GM12878 (cell line): ENCODE measurements around the gene ENTREP3. TPM values are rescaled to one million over a fixed set of nuclear protein-coding genes. Genes with fewer than 3 reads are reported as not detected.
"Not testable (repeated sequence)": the region's sequence is repeated elsewhere in the genome, so short reads cannot be mapped to it uniquely, and the experiment has no call there.

Source experiments
- ATAC-seq: fragments of 200-7000 bp; cut with Tn5 transposase; 3 replicates; pipeline ENCODE4 v1.9.1; 2020; ENCODE audit warnings: mild to moderate bottlenecking, moderate library complexity
- BruUV-seq: library from RNA; stranded (reverse); fragments of 400-500 nt; replicated peaks from 2 replicates; lab custom pipeline; 2021; lab: Mats Ljungman, UMichigan
- CTCF ChIA-PET: fragments of 300-600 bp; sonication (Branson Sonifier 250); formaldehyde crosslinking; extraction: SDS; loops from one replicate; lab custom pipeline; 2021; ENCODE audit warnings: inconsistent platforms; lab: Yijun Ruan, JAX
- POLR2A ChIA-PET: fragments of 350-600 bp; formaldehyde crosslinking; extraction: SDS; loops from one replicate; lab custom pipeline; 2021; ENCODE audit warnings: inconsistent platforms; lab: Charles Lee
- RAD21 ChIA-PET: fragments of 300-600 bp; sonication (Branson Sonifier 250); formaldehyde crosslinking; loops from one replicate; lab custom pipeline; 2023; ENCODE audit warnings: antibody characterized with exemption; ENCODE audit not compliant: unreplicated experiment; lab: Charles Lee
- SMC1A ChIA-PET: fragments of 300-600 bp; sonication (Branson Sonifier 250); formaldehyde crosslinking; loops from one replicate; lab custom pipeline; 2023; ENCODE audit not compliant: unreplicated experiment, uncharacterized antibody; lab: Charles Lee
- DNase-seq: peaks from one replicate; pipeline ENCODE4 v3.0.0-alpha.2; 2011; ENCODE audit warnings: low read depth, low spot score
- FAIRE-seq: peaks from 3 replicates; lab custom pipeline; 2011; peaks lifted over from hg19 to GRCh38; lab: Jason Lieb, UNC
- H2AFZ ChIP-seq: 2 replicates; pipeline ENCODE4 v1.6.0; 2011; ENCODE audit warnings: low read depth, low read length, control low read depth; ENCODE audit not compliant: control insufficient read depth
- H3K27ac ChIP-seq: 2 replicates; pipeline ENCODE4 v1.5.1; 2011; ENCODE audit warnings: control low read depth; ENCODE audit not compliant: control insufficient read depth, insufficient read depth
- H3K27me3 ChIP-seq, 2 experiments: replicated peaks in 1 of 2; 2 replicates each; pipeline versions ENCODE4 v1.6.0 to v1.6.1; 2011; ENCODE audit warnings: low read length in 1 of 2; ENCODE audit not compliant: control insufficient read depth in 2 of 2, insufficient read depth in 2 of 2
- H3K36me3 ChIP-seq, 2 experiments: 2 replicates each; pipeline ENCODE4 v1.5.1; 2011; ENCODE audit warnings: low read length in 1 of 2; ENCODE audit not compliant: control insufficient read depth in 2 of 2, insufficient read depth in 2 of 2
- H3K4me1 ChIP-seq: 2 replicates; pipeline ENCODE4 v1.6.1; 2011; ENCODE audit warnings: mild to moderate bottlenecking, low read length, moderate library complexity, mixed read lengths; ENCODE audit not compliant: control insufficient read depth, insufficient read depth
- H3K4me2 ChIP-seq: 2 replicates; pipeline ENCODE4 v1.6.0; 2011; ENCODE audit warnings: control low read depth; ENCODE audit not compliant: control insufficient read depth, insufficient read depth
- H3K4me3 ChIP-seq: fragments of 200-600 bp; sonication (generic); 2 replicates; pipeline ENCODE4 v1.5.1; 2016
- H3K79me2 ChIP-seq: 2 replicates; pipeline ENCODE4 v1.6.0; 2011; ENCODE audit warnings: low read length; ENCODE audit not compliant: control insufficient read depth, insufficient read depth
- H3K9ac ChIP-seq: 2 replicates; pipeline ENCODE4 v1.8.0; 2011; ENCODE audit warnings: low read length, control low read depth, mixed read lengths; ENCODE audit not compliant: control insufficient read depth, insufficient read depth
- H3K9me3 ChIP-seq: replicated peaks from 3 replicates; pipeline ENCODE4 v1.5.1; 2011; ENCODE audit warnings: mild to moderate bottlenecking, low read length; ENCODE audit not compliant: control insufficient read depth, insufficient read depth
- H4K20me1 ChIP-seq: 2 replicates; pipeline ENCODE4 v1.6.0; 2011; ENCODE audit not compliant: control insufficient read depth, insufficient read depth
- IKZF1 ChIP-seq: fragments of 450-650 bp; conservative IDR thresholded peaks from 2 replicates; pipeline ENCODE4 v1.6.1; 2017; ENCODE audit warnings: antibody characterized with exemption, mild to moderate bottlenecking
- JUND ChIP-seq: IDR thresholded peaks from 2 replicates; pipeline ENCODE4 v1.6.1; 2012; ENCODE audit warnings: low read depth, mild to moderate bottlenecking, low read length, improper control_type of control experiment, moderate library complexity
- MLLT1 ChIP-seq: fragments of 450-650 bp; IDR thresholded peaks from 2 replicates; pipeline ENCODE4 v1.6.1; 2016; ENCODE audit warnings: mild to moderate bottlenecking
- PRDM15 ChIP-seq: fragments of 450-650 bp; formaldehyde crosslinking; IDR thresholded peaks from 2 replicates; pipeline ENCODE4 v1.4.0; 2020; ENCODE audit warnings: mild to moderate bottlenecking, moderate library complexity
- SIX5 ChIP-seq: IDR thresholded peaks from 2 replicates; pipeline ENCODE4 v1.6.1; 2011; ENCODE audit warnings: mild to moderate bottlenecking, low read depth, low read length, moderate library complexity; ENCODE audit not compliant: severe bottlenecking
- USF1 ChIP-seq: IDR thresholded peaks from 2 replicates; pipeline ENCODE4 v1.6.1; 2011; ENCODE audit warnings: borderline replicate concordance, low read depth, mild to moderate bottlenecking, moderate library complexity, mixed read lengths, low read length; ENCODE audit not compliant: insufficient read depth; ENCODE audit errors: extremely low read length
- ZNF622 ChIP-seq: fragments of 450-650 bp; IDR thresholded peaks from 2 replicates; pipeline ENCODE4 v1.6.1; 2017; ENCODE audit warnings: mild to moderate bottlenecking, inconsistent platforms
- WGBS: methylation state at CpG from one replicate; pipeline ENCODE4 v1.1.6; 2016; ENCODE audit warnings: low lambda C conversion rate; ENCODE audit not compliant: insufficient replicate concordance, insufficient coverage; ENCODE audit errors: missing lambda C conversion rate; 5-methylcytosine and 5-hydroxymethylcytosine counted together
- in situ Hi-C: fragments of 300-500 bp; cut with MboI; formaldehyde crosslinking; loops from 9 replicates; pipeline ENCODE4 v1.14.3; 2018; ENCODE audit warnings: mixed read lengths
- intact Hi-C: fragments of 100-400 bp; cut with micrococcal nuclease; formaldehyde crosslinking; loops from one replicate; pipeline ENCODE4 v1.14.2; 2022; ENCODE audit not compliant: unreplicated experiment
- polyA plus RNA-seq, 11 experiments: library from polyadenylated mRNA; depleted of rRNA in 4 of 11; unstranded in 6 of 11; stranded (reverse) in 5 of 11; fragments of >200 nt; fragmentation: Nextera tagmentation in 4 of 11; fragmentation: Illumina TruSeq in 1 of 11; extraction: Ambion mirVana in 4 of 11; extraction: Trizol in 1 of 11; gene quantifications; 1 replicate in 1 of 11; 2 replicates in 10 of 11; pipeline versions ENCODE4 v1.2.1 to v1.2.3, GENCODE V29; 2011 to 2016; ENCODE audit warnings: inconsistent platforms in 2 of 11, missing spikeins in 2 of 11, low read depth in 1 of 11
- total RNA-seq, 4 experiments: library from RNA; depleted of rRNA in 3 of 4; stranded (reverse); fragments of >200 nt in 3 of 4; fragmentation: Illumina TruSeq in 1 of 4; extraction: Trizol in 1 of 4; gene quantifications; 2 replicates each; pipeline versions ENCODE4 v1.2.1 to v1.2.3, GENCODE V29; 2013 to 2021

ENTREP3 gene
- total and polyA plus RNA-seq, 10 of the 15 experiments (the other 5 are each of a cell fraction or from before 2014, with no cell fraction given), result 1.7 to 31.8 (median 3.9) TPM

- TF ChIP-seq MLLT1, result no peak
Measured at GRCh38 chr1:155223047-155223446, 32.2 kb downstream of the ENTREP3 start (continued).

- H3K27me3 ChIP-seq, H3K27ac ChIP-seq, in situ Hi-C loops, H3K79me2 ChIP-seq, SMC1A ChIA-PET, H2AFZ ChIP-seq, CTCF ChIA-PET, DNase-seq, BruUV-seq, H3K36me3 ChIP-seq, H3K4me2 ChIP-seq, ATAC-seq, H4K20me1 ChIP-seq, H3K4me3 ChIP-seq, H3K9me3 ChIP-seq, H3K9ac ChIP-seq, intact Hi-C loops, RAD21 ChIA-PET, FAIRE-seq: not testable (repeated sequence)
- WGBS, result 90% methylated on average over 10 of the region's 10 CpGs
- H3K4me1 ChIP-seq, result peaks cover 30% of the 10 kb centered on the region
- POLR2A ChIA-PET, result interaction anchor here (0.6 to 1.1 kb wide), 2 partner anchors 31 to 59 kb away, joined by 3 read pairs; no protein-coding TSS in a partner anchor
Measured at GRCh38 chr1:155220211-155220965, 34.9 kb downstream of the ENTREP3 start.

- WGBS, result 0% methylated on average over 1 of the region's 1 CpG
- Histone ChIP-seq H3K4me2 (no peak overlapping the region), H3K79me2 (no peaks in the 10 kb centered on the region), H3K27ac (no peak overlapping the region), H3K4me3 (no peak overlapping the region), H3K4me1 (peaks cover 24% of the 10 kb centered on the region), H3K27me3 (no peaks in the 10 kb centered on the region), H3K9me3 (no peaks in the 10 kb centered on the region), H2AFZ (peak overlapping the region; percentile 60), H3K36me3 (no peaks in the 10 kb centered on the region; a peak in 1 of 4 replicates), H4K20me1 (no peaks in the 10 kb centered on the region), H3K9ac (no peak overlapping the region)
- RAD21 ChIA-PET, result no interaction called here
- BruUV-seq, result no TSS peak
- in situ Hi-C loops (no loop called here), intact Hi-C loops (no loop called here)
- CTCF ChIA-PET, result interaction anchor here (1.1 kb wide), 1 partner anchor 32 kb away, joined by 5 read pairs; no protein-coding TSS in a partner anchor
- SMC1A ChIA-PET, result interaction anchor here (0.9 to 1.3 kb wide), 2 partner anchors 13 to 24 kb away, joined by 3 to 4 read pairs; no protein-coding TSS in a partner anchor
- no peak for FAIRE-seq
- DNase-seq, result no peak
- POLR2A ChIA-PET, result no interaction called here
- peak; percentile 34 for ATAC-seq
- TF ChIP-seq USF1 (peak; percentile 73), SIX5 (peak; percentile 55), JUND (no peak), PRDM15 (CRISPR knock-in tag) (no peak), ZNF622 (no peak), IKZF1 (no peak)
Measured at GRCh38 chr1:155219592-155220031, 35.7 kb downstream of the ENTREP3 start.
